Measurements from ENCODE around the gene ARG2.

Gene ARG2

DNA sequence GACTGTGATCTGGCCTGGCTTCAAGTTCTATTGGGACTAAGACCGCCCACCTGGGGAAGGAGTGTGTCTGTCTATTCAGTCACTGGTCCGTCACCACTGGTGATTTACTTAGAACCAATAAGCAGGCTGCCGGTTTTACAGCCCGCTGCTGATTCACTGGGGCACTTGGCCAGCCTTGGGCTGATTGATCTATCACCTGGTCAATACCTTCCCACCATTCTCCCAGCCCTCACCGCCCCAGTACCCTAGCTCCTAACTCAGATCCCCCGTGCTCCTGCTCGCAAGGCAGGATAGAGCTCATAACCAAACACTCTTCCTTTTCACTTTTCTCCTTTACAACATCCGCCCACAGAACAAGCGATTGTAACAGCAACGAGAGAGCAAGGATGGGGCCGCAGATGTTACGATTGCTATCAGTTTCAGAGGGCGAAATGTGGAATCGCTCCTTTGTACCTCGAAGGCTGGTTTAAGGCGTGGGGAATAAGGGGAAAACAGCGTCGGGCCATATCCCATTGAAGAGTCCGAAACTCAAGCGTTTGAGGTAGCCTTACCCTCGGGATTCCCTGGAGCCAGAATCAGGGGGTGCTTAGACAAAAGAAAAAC lies 75.2 kb downstream of the ARG2 start:
- peak; percentile 40 for DNase-seq

DNA sequence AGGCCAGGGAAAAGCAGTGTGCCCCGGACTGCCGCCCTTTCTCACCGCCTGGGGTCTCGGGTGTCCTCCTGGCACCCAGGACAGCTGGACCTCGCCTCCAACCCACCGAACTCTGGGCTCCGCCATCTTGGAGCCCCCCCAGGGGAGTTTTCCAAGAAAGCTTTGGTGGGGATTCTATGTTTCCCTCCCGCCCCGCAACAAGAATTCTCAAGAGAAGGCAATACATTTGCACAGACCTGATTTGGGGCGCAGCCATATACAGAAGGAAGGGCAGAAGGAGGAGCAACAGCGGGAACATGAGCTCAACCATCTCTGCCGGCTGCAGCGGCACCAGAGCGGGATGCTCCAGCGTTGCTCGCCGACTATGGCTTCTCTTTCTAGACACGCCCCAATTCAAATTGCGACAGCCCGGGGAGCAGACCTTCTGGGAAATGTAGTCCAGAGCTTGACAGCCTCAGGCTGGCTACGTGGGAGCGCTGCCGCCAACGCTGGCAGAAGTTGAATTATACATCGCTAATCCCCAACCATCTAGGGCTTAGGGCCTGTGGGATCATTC lies 75.8 kb downstream of the ARG2 start, which contains the start of gene RDH11:
Gene RDH11, minus strand, starts transcription at position 371 of the 556 bp plus-strand sequence. Its CDS starts 61 bp downstream, at position 310.
- DNase-seq, result peak; percentile 76

DNA sequence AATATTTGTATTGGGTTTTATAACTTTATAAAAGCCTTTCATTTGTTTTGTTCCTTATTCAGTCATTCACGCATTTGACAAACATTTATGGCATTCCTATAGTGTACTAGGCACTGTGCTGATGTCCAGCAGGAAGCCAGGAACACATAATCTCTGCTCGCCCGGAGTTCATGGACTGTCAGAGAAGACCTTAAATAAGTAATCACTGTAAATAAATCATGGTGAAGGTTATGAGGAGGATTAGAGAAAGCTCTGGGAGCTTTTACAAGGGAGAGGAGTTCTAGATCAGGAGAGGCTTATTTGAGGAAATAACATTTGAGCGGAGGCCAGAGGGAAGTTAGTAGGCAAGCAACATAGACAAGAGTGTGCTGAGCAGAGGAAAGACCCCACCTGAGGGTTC lies 77.3 kb downstream of the ARG2 start:
- no peak for DNase-seq

DNA sequence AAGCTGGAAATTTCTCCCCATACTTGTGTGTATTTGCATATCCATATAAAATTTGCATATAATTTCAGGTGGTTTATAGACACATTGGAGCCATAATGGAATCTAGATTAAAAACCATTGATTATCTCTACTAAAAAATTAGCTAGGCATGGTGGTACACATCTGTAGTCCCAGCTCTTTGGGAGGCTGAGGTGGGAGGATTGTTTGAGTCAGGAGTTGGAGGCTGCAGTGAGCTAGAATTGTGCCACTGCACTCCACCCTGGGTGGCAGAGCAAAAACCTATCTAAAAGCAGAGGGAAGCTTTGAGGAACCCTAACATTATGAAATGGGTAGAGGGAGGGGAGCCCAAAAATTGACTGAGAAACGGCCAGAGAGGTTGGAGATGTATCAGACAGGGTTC lies 78.5 kb downstream of the ARG2 start:
- DNase-seq, result no peak
